GM12801 (cell line): ENCODE data around the gene ALDH1A1.

Experiments
- CTCF ChIP-seq: IDR thresholded peaks from one replicate; pipeline ENCODE4 v1.5.1; 2011; ENCODE audit warnings: control low read depth; ENCODE audit not compliant: insufficient read length; ENCODE audit errors: extremely low read depth

ALDH1A1 gene

GRCh38 chr9:72857624-72857996 is 95.2 kb downstream of the ALDH1A1 start:
- no peak for TF ChIP-seq CTCF

GRCh38 chr9:72856972-72857623 is 95.8 kb downstream of the ALDH1A1 start:
- TF ChIP-seq CTCF, result no peak

- no peak for TF ChIP-seq CTCF
These were observed 96.8 kb downstream of the ALDH1A1 start for GRCh38 chr9:72855890-72856523.

GRCh38 chr9:72855321-72855720 is 97.5 kb downstream of the ALDH1A1 start:
- TF ChIP-seq CTCF, result no peak
